Panc1 (cell line): ENCODE results near the gene ELMOD1.

Experiments
- CTCF ChIP-seq: fragments of 450-650 bp; IDR thresholded peaks from 2 replicates; pipeline ENCODE4 v1.5.1; 2017; ENCODE audit warnings: mild to moderate bottlenecking
- SIN3A ChIP-seq: IDR thresholded peaks from 2 replicates; pipeline ENCODE4 v1.6.1; 2012; ENCODE audit warnings: low read depth, mild to moderate bottlenecking, low read length, moderate library complexity, borderline replicate concordance; ENCODE audit not compliant: insufficient read depth

- TF ChIP-seq SIN3A (no peak), CTCF (no peak)
Observed at GRCh38 chr11:107631931-107632330, 41.0 kb downstream of the ELMOD1 start.
